ENCODE results near the gene ADGRV1. TPM values are rescaled to one million over a fixed set of nuclear protein-coding genes. Genes with fewer than 3 reads are reported as not detected.

ADGRV1 gene
- polyA plus RNA-seq, 1 donor from 2014 or later, result 3.7 TPM

DNA sequence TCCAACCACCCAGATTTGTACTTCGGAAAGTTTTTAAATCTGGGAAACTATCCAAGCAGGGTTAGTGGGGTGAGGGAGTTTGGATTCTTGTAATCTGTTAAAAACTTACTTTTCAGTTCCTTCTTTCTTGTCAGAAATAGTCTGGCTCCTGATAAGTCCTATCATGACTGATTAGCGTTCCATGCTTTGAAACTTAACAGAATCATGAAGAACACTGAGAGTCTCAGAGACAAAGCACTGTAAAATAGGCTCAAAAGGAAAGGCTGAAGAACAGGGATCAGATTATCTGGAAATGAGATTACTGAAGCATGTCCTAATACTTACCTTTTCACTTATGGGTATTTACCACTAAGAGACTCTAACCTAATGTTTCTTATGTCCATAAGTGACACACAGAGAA, 582.1 kb downstream of the ADGRV1 start:
- Histone ChIP-seq H3K4me2 (ENCODE audit: low read length) (no peak overlapping the region), H3K9ac (ENCODE audit: low read length) (no peak overlapping the region), H3K36me3 (ENCODE audit: insufficient read depth, low read length) (no peaks in the 10 kb centered on the region), H3K79me2 (replicated peaks; ENCODE audit: insufficient read depth, low read length) (no peaks in the 10 kb centered on the region), H3K4me3 (ENCODE audit: low read length) (no peak overlapping the region), H4K20me1 (ENCODE audit: insufficient read depth) (no peaks in the 10 kb centered on the region), H3K27me3 (ENCODE audit: insufficient read depth, low read depth, low read length) (no peaks in the 10 kb centered on the region), H3K9me2 (ENCODE audit: insufficient read depth, low read length) (no peaks in the 10 kb centered on the region), H3F3A (ENCODE audit: insufficient read depth, low read length, poor library complexity, severe bottlenecking) (no peaks in the 10 kb centered on the region), H3K27ac (ENCODE audit: low read length) (no peak overlapping the region), H3K9me3 (ENCODE audit: low read length) (no peaks in the 10 kb centered on the region), H2AFZ (ENCODE audit: low read depth, low read length) (no peak overlapping the region)
- TF ChIP-seq POLR2AphosphoS5 (IDR thresholded peaks at IDR 0.05) (no peak), SMC3 (conservative IDR thresholded peaks at IDR 0.05; ENCODE audit: poor library complexity) (no peak), EP300 (conservative IDR thresholded peaks at IDR 0.05; ENCODE audit: poor library complexity, severe bottlenecking) (no peak)

DNA sequence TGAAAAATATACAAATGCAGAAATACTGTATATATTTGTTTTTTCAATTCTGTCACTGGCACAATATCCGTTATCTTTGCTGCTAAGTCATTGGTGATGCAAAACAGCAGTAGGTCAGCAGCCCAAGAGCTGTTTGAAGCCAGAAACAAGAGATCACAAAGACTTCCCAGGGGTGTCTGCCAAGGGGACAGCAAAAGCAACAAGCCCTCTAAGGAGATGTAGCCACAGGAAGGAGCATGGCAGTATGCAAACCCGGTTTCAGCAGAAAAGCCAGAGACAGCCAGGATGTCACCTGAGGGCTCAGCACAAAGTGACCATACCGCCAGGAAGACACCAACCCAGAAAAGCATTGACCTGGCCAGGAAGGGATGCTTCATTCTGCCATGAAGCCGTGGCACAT, 583.0 kb downstream of the ADGRV1 start:
- Histone ChIP-seq H3K36me3 (ENCODE audit: insufficient read depth, low read length) (no peaks in the 10 kb centered on the region), H3K9me2 (ENCODE audit: insufficient read depth, low read length) (no peaks in the 10 kb centered on the region), H3F3A (ENCODE audit: insufficient read depth, low read length, poor library complexity, severe bottlenecking) (no peaks in the 10 kb centered on the region), H4K20me1 (ENCODE audit: insufficient read depth) (no peaks in the 10 kb centered on the region), H3K4me2 (ENCODE audit: low read length) (no peak overlapping the region), H3K79me2 (replicated peaks; ENCODE audit: insufficient read depth, low read length) (no peaks in the 10 kb centered on the region), H3K27ac (ENCODE audit: low read length) (no peak overlapping the region), H3K9ac (ENCODE audit: low read length) (no peak overlapping the region), H2AFZ (ENCODE audit: low read depth, low read length) (no peak overlapping the region), H3K27me3 (ENCODE audit: insufficient read depth, low read depth, low read length) (no peaks in the 10 kb centered on the region), H3K9me3 (ENCODE audit: low read length) (no peaks in the 10 kb centered on the region), H3K4me3 (ENCODE audit: low read length) (no peak overlapping the region)
- TF ChIP-seq, protein P1, sequence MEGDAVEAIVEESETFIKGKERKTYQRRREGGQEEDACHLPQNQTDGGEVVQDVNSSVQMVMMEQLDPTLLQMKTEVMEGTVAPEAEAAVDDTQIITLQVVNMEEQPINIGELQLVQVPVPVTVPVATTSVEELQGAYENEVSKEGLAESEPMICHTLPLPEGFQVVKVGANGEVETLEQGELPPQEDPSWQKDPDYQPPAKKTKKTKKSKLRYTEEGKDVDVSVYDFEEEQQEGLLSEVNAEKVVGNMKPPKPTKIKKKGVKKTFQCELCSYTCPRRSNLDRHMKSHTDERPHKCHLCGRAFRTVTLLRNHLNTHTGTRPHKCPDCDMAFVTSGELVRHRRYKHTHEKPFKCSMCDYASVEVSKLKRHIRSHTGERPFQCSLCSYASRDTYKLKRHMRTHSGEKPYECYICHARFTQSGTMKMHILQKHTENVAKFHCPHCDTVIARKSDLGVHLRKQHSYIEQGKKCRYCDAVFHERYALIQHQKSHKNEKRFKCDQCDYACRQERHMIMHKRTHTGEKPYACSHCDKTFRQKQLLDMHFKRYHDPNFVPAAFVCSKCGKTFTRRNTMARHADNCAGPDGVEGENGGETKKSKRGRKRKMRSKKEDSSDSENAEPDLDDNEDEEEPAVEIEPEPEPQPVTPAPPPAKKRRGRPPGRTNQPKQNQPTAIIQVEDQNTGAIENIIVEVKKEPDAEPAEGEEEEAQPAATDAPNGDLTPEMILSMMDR (IDR thresholded peaks at IDR 0.05; ENCODE audit: poor library complexity, severe bottlenecking), result no peak
- TF ChIP-seq EP300 (conservative IDR thresholded peaks at IDR 0.05; ENCODE audit: poor library complexity, severe bottlenecking) (no peak), SMC3 (conservative IDR thresholded peaks at IDR 0.05; ENCODE audit: poor library complexity) (no peak), EZH2 (IDR thresholded peaks at IDR 0.05; ENCODE audit: borderline replicate concordance, insufficient read depth, low read length, poor library complexity, severe bottlenecking) (no peak), MXI1 (conservative IDR thresholded peaks at IDR 0.05; ENCODE audit: poor library complexity, severe bottlenecking) (no peak), RAD21 (conservative IDR thresholded peaks at IDR 0.05) (no peak), TAF1 (IDR thresholded peaks at IDR 0.05; ENCODE audit: low read depth) (no peak), POLR2AphosphoS5 (IDR thresholded peaks at IDR 0.05) (no peak)
- TF ChIP-seq, protein P2, sequence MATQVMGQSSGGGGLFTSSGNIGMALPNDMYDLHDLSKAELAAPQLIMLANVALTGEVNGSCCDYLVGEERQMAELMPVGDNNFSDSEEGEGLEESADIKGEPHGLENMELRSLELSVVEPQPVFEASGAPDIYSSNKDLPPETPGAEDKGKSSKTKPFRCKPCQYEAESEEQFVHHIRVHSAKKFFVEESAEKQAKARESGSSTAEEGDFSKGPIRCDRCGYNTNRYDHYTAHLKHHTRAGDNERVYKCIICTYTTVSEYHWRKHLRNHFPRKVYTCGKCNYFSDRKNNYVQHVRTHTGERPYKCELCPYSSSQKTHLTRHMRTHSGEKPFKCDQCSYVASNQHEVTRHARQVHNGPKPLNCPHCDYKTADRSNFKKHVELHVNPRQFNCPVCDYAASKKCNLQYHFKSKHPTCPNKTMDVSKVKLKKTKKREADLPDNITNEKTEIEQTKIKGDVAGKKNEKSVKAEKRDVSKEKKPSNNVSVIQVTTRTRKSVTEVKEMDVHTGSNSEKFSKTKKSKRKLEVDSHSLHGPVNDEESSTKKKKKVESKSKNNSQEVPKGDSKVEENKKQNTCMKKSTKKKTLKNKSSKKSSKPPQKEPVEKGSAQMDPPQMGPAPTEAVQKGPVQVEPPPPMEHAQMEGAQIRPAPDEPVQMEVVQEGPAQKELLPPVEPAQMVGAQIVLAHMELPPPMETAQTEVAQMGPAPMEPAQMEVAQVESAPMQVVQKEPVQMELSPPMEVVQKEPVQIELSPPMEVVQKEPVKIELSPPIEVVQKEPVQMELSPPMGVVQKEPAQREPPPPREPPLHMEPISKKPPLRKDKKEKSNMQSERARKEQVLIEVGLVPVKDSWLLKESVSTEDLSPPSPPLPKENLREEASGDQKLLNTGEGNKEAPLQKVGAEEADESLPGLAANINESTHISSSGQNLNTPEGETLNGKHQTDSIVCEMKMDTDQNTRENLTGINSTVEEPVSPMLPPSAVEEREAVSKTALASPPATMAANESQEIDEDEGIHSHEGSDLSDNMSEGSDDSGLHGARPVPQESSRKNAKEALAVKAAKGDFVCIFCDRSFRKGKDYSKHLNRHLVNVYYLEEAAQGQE (IDR thresholded peaks at IDR 0.05; ENCODE audit: borderline replicate concordance), result no peak

DNA sequence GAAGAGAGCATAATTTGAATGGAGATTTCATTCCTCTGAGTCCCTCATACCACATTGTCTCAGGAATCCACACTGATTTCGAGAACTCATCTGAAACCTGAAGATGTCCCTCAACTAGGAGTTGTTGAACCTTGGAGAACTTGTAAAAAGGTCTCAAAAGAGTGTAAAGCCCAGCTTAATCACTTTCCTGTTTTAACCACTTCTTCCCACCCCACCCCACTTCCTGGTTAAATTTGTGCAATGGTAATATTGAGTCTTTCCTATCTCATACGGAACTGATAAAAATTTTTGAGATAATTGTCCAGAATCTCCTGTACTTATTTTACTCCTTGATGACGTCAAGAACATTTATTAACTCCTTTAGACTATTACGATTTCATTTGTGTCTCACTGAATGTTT, 583.8 kb downstream of the ADGRV1 start:
- Histone ChIP-seq H3K9me2 (ENCODE audit: insufficient read depth, low read length) (no peaks in the 10 kb centered on the region), H3K27me3 (ENCODE audit: insufficient read depth, low read depth, low read length) (no peaks in the 10 kb centered on the region), H3K79me2 (replicated peaks; ENCODE audit: insufficient read depth, low read length) (no peaks in the 10 kb centered on the region), H3K27ac (ENCODE audit: low read length) (no peak overlapping the region), H3K36me3 (ENCODE audit: insufficient read depth, low read length) (no peaks in the 10 kb centered on the region), H3K9ac (ENCODE audit: low read length) (no peak overlapping the region), H3F3A (ENCODE audit: insufficient read depth, low read length, poor library complexity, severe bottlenecking) (no peaks in the 10 kb centered on the region), H2AFZ (ENCODE audit: low read depth, low read length) (no peak overlapping the region), H3K4me3 (ENCODE audit: low read length) (no peak overlapping the region), H3K4me2 (ENCODE audit: low read length) (no peak overlapping the region), H3K9me3 (ENCODE audit: low read length) (no peaks in the 10 kb centered on the region), H4K20me1 (ENCODE audit: insufficient read depth) (no peaks in the 10 kb centered on the region)
- TF ChIP-seq, protein P1 (IDR thresholded peaks at IDR 0.05; ENCODE audit: poor library complexity, severe bottlenecking), result no peak
- TF ChIP-seq TAF1 (IDR thresholded peaks at IDR 0.05; ENCODE audit: low read depth), result no peak
- no peak for TF ChIP-seq RAD21 (conservative IDR thresholded peaks at IDR 0.05)
- no peak for TF ChIP-seq MXI1 (conservative IDR thresholded peaks at IDR 0.05; ENCODE audit: poor library complexity, severe bottlenecking)
- TF ChIP-seq, protein P2 (IDR thresholded peaks at IDR 0.05; ENCODE audit: borderline replicate concordance), result no peak
- TF ChIP-seq POLR2AphosphoS5 (IDR thresholded peaks at IDR 0.05), result no peak
- TF ChIP-seq SMC3 (conservative IDR thresholded peaks at IDR 0.05; ENCODE audit: poor library complexity), result no peak
- no peak for TF ChIP-seq EP300 (conservative IDR thresholded peaks at IDR 0.05; ENCODE audit: poor library complexity, severe bottlenecking)
- TF ChIP-seq EZH2 (IDR thresholded peaks at IDR 0.05; ENCODE audit: borderline replicate concordance, insufficient read depth, low read length, poor library complexity, severe bottlenecking), result no peak

Data from neural cell (in vitro differentiated cells).